ENCODE data around the gene MAP3K5. TPM values are rescaled to one million over a fixed set of nuclear protein-coding genes. Genes with fewer than 3 reads are reported as not detected.

MAP3K5 gene
- total and polyA plus RNA-seq, 2 of the 8 experiments (the other 6 are each of a cell fraction or from before 2014, with no cell fraction given), result 0.63 to 2.6 TPM

GRCh38 chr6:136737374-136737844, 54.9 kb downstream of the MAP3K5 start:
- Histone ChIP-seq H4K91ac (replicated peaks; ENCODE audit: insufficient read length, low read length) (no peak overlapping the region), H4K5ac (ENCODE audit: insufficient read length, low read depth, low read length) (no peak overlapping the region), H4K8ac (ENCODE audit: extremely low read depth, insufficient read depth, low read length) (no peak overlapping the region), H3K36me3 (ENCODE audit: control insufficient read depth in 2 of 4, insufficient read depth in 4 of 4, low read length in 3 of 4) (no peaks in the 10 kb centered on the region), H2BK15ac (ENCODE audit: low read length) (no peak overlapping the region), H3K27me3 (replicated peaks in 1 of 4; ENCODE audit: control insufficient read depth in 3 of 4, extremely low read depth in 1 of 4, insufficient read depth in 3 of 4, low read length in 3 of 4) (no peaks in the 10 kb centered on the region), H3K27ac (ENCODE audit: low read depth, low read length) (no peak overlapping the region), H2BK120ac (replicated peaks; ENCODE audit: low read depth, low read length) (no peak overlapping the region), H3K4me2 (ENCODE audit: insufficient read depth in 1 of 2, low read depth in 2 of 2, low read length in 2 of 2) (no peak overlapping the region), H3K18ac (ENCODE audit: extremely low read depth, low read length) (no peak overlapping the region), H2AFZ (ENCODE audit: low read length) (no peak overlapping the region), H3K4ac (replicated peaks; ENCODE audit: insufficient read length, low read depth, low read length) (no peak overlapping the region), H3K79me1 (ENCODE audit: low read depth, low read length) (no peaks in the 10 kb centered on the region; the same call in 1 of the 2 replicates), H3K14ac (ENCODE audit: insufficient read length) (no peak overlapping the region), H2BK5ac (ENCODE audit: low read depth, low read length) (no peak overlapping the region), H2BK12ac (ENCODE audit: low read depth, low read length) (no peak overlapping the region), H3K79me2 (ENCODE audit: control insufficient read depth in 1 of 2, insufficient read depth in 2 of 2, low read length in 2 of 2) (no peaks in the 10 kb centered on the region), H3K4me1 (replicated peaks in 1 of 4; ENCODE audit: control insufficient read depth in 3 of 4, insufficient read depth in 4 of 4, low read length in 3 of 4) (no peaks in the 10 kb centered on the region), H2BK20ac (ENCODE audit: low read length) (no peak overlapping the region), H3K56ac (replicated peaks; ENCODE audit: insufficient read length, low read depth, low read length) (no peak overlapping the region), H3K23me2 (ENCODE audit: low read depth, low read length) (no peaks in the 10 kb centered on the region), H3K4me3 (ENCODE audit: extremely low read depth in 1 of 4, insufficient read depth in 2 of 4, low read depth in 3 of 4, low read length in 4 of 4) (no peak overlapping the region), H2AK5ac (ENCODE audit: low read depth, low read length) (no peak overlapping the region), H4K20me1 (replicated peaks in 1 of 2; ENCODE audit: control insufficient read depth in 1 of 2, insufficient read depth in 2 of 2, low read length in 2 of 2) (no peaks in the 10 kb centered on the region), H3K9ac (replicated peaks in 1 of 4; ENCODE audit: extremely low read depth in 1 of 4, low read depth in 3 of 4, low read length in 3 of 4) (no peak overlapping the region), H3K9me3 (ENCODE audit: insufficient read depth in 2 of 2, low read depth in 1 of 2, low read length in 1 of 2) (no peaks in the 10 kb centered on the region), H3K23ac (ENCODE audit: insufficient read length) (no peak overlapping the region)
- TF ChIP-seq KDM4A (IDR thresholded peaks at IDR 0.05; ENCODE audit: low read depth, low read length, severe bottlenecking), result no peak
- TF ChIP-seq HDAC2 (IDR thresholded peaks at IDR 0.05; ENCODE audit: borderline replicate concordance in 1 of 2, low read depth in 2 of 2, low read length in 2 of 2), result no peak
- TF ChIP-seq KDM1A (IDR thresholded peaks at IDR 0.05; ENCODE audit: borderline replicate concordance, low read length), result no peak
- no peak for TF ChIP-seq MAX (IDR thresholded peaks at IDR 0.05)
- TF ChIP-seq PHF8 (conservative IDR thresholded peaks at IDR 0.05; ENCODE audit: low read depth, low read length), result no peak
- DNase-seq (ENCODE audit: low read depth in 1 of 2, low spot score in 2 of 2), result no peak
- POLR2A ChIA-PET (ENCODE audit: partially characterized antibody), result no interaction called here
- WGBS, 2 experiments (ENCODE audit: extremely low coverage in 1 of 2, insufficient coverage in 1 of 2, insufficient read length in 1 of 2, insufficient replicate concordance in 2 of 2, low coverage in 1 of 2, low lambda C conversion rate in 2 of 2, missing lambda C conversion rate in 1 of 2), result 91% methylated on average over 5 of the region's 5 CpGs; no CpG with 5 or more reads in 1 of the 2 experiments
- no peak for FAIRE-seq
- CTCF ChIA-PET (ENCODE audit: partially characterized antibody), result interaction anchor here (0.9 to 2.8 kb wide), 3 partner anchors 52 to 93 kb away, joined by 3 to 16 read pairs (median 6); no protein-coding TSS in a partner anchor

Measured in H1 (cell line).